Kidney epithelial cell (primary cell): Measurements from ENCODE around the gene RNF113A. TPM values are rescaled to one million over a fixed set of nuclear protein-coding genes. Genes with fewer than 3 reads are reported as not detected.

Experiments used
- DNase-seq: peaks from one replicate; pipeline ENCODE4 v3.0.0-alpha.2; 2010; ENCODE audit warnings: low read depth
- H3K27me3 ChIP-seq: 2 replicates; pipeline ENCODE4 v1.6.0; 2011; ENCODE audit warnings: low read length; ENCODE audit not compliant: control insufficient read depth, insufficient read depth
- H3K36me3 ChIP-seq: 2 replicates; pipeline ENCODE4 v1.5.1; 2011; ENCODE audit warnings: low read length; ENCODE audit not compliant: control insufficient read depth, insufficient read depth
- H3K4me3 ChIP-seq: 2 replicates; pipeline ENCODE4 v1.5.1; 2011; ENCODE audit warnings: low read depth, mild to moderate bottlenecking, control low read depth, low read length
- total RNA-seq: library from RNA; depleted of rRNA; stranded (reverse); fragments of >200 nt; gene quantifications from 2 replicates; pipeline ENCODE4 v1.2.3, GENCODE V29; 2015
- TF ChIP-seq, protein P1 (sequence below): IDR thresholded peaks from 2 replicates; pipeline ENCODE4 v1.5.1; 2011; ENCODE audit warnings: mild to moderate bottlenecking, moderate library complexity, low read length, control low read depth, inconsistent platforms; ENCODE audit not compliant: insufficient read depth, poor library complexity, severe bottlenecking

RNF113A gene
- 22.0 and 25.1 TPM in 2 replicates for total RNA-seq

DNA sequence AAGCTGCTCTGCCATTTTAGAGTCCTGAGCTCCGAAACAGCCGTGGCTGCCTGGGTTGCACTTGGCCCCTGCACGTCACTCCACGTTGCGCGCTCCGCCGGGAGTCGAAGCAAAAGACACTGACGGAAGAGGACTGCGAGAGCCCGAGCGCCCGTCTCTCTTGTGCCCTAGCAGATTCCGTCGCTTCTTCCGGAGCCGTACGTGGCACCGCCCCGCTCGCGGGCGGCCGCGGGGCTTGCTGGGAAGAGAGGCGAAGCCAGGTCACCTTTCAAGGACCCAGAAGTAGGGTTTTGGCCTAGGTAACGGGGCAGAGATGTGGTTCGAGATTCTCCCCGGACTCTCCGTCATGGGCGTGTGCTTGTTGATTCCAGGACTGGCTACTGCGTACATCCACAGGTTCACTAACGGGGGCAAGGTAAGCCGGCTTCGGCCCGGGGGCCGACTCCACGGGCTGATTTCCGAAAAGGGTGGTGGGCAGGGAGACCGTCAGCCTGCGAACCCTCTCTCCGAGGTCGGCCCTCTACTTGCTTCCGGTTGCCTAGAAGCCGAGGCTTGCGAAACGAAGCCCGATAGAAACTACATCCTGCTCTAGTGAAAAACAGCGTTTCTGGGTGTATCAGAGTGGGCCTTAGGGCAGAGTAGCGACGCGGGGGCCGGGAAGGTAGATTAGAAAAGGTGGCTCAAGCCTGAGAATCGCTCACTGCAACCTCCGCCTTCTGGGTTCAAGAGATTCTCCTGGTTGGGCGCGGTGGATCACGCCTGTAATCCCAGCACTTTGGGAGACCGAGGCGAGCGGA is at the start of gene RNF113A, which contains the start of gene NDUFA1:
Gene RNF113A (minus strand): TSS at position 135 of the 797 bp plus-strand sequence. CDS start 120 bp downstream, at position 15.
Gene NDUFA1 (plus strand): TSS at position 234 of the 797 bp plus-strand sequence. CDS start 80 bp downstream, at position 314.
- TF ChIP-seq, protein P1, sequence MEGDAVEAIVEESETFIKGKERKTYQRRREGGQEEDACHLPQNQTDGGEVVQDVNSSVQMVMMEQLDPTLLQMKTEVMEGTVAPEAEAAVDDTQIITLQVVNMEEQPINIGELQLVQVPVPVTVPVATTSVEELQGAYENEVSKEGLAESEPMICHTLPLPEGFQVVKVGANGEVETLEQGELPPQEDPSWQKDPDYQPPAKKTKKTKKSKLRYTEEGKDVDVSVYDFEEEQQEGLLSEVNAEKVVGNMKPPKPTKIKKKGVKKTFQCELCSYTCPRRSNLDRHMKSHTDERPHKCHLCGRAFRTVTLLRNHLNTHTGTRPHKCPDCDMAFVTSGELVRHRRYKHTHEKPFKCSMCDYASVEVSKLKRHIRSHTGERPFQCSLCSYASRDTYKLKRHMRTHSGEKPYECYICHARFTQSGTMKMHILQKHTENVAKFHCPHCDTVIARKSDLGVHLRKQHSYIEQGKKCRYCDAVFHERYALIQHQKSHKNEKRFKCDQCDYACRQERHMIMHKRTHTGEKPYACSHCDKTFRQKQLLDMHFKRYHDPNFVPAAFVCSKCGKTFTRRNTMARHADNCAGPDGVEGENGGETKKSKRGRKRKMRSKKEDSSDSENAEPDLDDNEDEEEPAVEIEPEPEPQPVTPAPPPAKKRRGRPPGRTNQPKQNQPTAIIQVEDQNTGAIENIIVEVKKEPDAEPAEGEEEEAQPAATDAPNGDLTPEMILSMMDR, result no peak
- H3K27me3 ChIP-seq, result no peaks in the 10 kb centered on the region
- H3K4me3 ChIP-seq, result peak within 1 kb of the TSS; percentile 76
- DNase-seq, result peak; percentile 48
- H3K36me3 ChIP-seq, result no peaks in the 10 kb centered on the region

DNA sequence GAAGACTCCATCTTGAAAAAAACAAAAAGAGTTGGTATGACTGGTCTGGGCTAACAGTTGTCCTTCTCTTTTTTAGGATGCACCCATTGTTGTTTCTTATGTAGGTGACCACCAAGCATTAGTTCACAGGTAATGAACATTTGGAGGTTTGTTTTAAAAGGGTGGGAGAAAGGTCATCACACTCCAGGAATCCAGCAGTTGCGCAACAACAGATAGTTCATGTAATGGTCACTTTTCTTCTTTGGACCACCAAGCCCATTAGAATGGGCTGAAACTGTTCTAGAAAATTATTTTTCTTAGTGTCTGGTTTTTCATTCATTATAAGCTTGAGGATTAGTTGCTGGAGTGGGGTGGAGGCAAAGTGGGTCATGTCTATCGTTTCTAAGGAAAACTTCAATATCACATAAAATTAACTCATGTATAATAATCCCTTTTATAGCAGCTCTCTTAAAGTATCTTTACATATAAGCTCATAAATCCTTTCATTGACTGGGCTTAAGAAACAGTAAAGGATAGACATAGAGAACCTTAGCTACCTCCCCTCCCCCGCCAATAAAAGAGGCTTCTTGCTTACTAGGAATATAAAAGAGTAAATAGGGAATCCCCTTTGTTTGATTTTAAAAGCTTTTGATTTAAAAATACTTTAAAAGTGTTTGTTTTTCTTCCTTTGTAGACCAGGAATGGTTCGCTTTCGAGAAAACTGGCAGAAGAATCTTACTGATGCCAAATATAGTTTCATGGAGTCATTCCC is 48.5 kb upstream of the RNF113A start:
- H3K27me3 ChIP-seq, result no peaks in the 10 kb centered on the region
- TF ChIP-seq, protein P1, result no peak
- no peak overlapping the region for H3K4me3 ChIP-seq
- H3K36me3 ChIP-seq, result no peaks in the 10 kb centered on the region
- DNase-seq, result no peak

DNA sequence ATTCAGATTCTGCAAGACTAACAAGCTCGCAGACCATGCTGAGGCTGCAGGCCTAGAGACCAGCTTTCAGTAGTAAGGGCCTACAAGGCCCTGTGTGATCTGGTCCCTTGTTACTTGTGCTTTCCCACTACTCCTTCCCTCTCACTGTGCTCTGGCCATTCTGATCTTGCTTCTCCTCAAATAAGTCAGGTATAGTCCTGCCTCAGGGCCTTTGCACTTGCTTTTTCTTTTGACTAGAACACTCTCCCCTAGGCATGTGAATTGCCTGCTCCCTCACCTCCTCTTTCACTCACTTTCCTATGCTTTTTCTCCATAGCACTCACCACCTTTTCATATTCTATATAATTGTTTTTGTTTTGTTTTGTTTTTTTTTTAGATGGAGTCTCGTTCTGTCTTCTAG is 46.3 kb upstream of the RNF113A start:
- Histone ChIP-seq H3K36me3 (no peaks in the 10 kb centered on the region), H3K27me3 (no peaks in the 10 kb centered on the region), H3K4me3 (no peak overlapping the region)
- DNase-seq, result no peak
- TF ChIP-seq, protein P1, result no peak

DNA sequence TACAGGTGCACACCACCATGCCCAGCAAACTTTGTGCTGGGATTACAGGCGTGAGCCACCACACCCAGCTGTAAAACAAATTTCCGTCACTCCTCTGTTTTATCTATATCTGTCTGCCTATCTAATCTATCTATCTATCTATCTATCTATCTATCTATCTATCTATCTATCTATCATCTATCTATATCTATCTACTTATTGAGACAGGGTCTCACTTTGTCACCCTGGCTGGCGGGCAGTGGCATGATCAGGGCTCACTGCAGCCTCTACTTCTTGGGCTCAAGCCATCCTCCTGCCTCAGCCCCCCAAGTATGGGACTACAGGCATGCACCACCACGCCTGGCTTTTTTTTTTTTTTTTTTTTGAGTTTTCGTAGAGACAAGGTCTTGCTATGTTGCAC is 44.8 kb upstream of the RNF113A start:
- no peak overlapping the region for H3K4me3 ChIP-seq
- DNase-seq, result no peak
- no peaks in the 10 kb centered on the region for H3K36me3 ChIP-seq
- TF ChIP-seq, protein P1, result no peak
- no peaks in the 10 kb centered on the region for H3K27me3 ChIP-seq

DNA sequence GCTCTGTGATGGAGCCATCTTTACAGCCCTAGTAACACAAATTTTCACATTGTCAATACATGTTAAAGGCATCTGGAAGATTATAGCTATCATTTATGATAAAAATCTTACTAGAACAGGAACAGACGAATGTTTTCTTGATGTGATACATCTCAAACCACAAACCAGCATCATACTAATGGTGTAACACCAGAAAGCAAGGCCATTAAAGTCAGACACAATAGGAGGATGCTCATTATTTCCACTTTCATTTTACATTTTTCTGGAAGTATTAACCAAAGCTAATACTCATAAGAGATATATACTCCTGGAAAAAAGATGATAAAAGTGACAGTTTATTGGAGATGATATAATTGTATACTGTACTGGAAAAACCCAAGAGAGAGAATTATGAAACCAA is 29.4 kb upstream of the RNF113A start:
- no peak for DNase-seq
- no peaks in the 10 kb centered on the region for H3K36me3 ChIP-seq

More for the DNA sequence above, 29.4 kb upstream of the RNF113A start:
- TF ChIP-seq, protein P1, result no peak
- Histone ChIP-seq H3K27me3 (no peaks in the 10 kb centered on the region), H3K4me3 (no peak overlapping the region)
